SK-N-MC (cell line): ENCODE results near the gene GOLGA7B.

ENCODE experiments used
- EZH2 ChIP-seq: fragments of 200-600 bp; sonication (generic); IDR thresholded peaks from one replicate; pipeline ENCODE4 v1.6.1; 2017; ENCODE audit warnings: antibody characterized with exemption
- FOXP2 ChIP-seq: optimal IDR thresholded peaks from 2 replicates; pipeline ENCODE3; 2011; ENCODE audit warnings: mild to moderate bottlenecking, moderate library complexity; ENCODE audit not compliant: insufficient read depth; ENCODE audit errors: extremely low read length, control extremely low read depth
- POLR2AphosphoS5 ChIP-seq: IDR thresholded peaks from 2 replicates; pipeline ENCODE4 v1.6.1; 2012; ENCODE audit warnings: mild to moderate bottlenecking, low read depth, low read length, borderline replicate concordance

DNA sequence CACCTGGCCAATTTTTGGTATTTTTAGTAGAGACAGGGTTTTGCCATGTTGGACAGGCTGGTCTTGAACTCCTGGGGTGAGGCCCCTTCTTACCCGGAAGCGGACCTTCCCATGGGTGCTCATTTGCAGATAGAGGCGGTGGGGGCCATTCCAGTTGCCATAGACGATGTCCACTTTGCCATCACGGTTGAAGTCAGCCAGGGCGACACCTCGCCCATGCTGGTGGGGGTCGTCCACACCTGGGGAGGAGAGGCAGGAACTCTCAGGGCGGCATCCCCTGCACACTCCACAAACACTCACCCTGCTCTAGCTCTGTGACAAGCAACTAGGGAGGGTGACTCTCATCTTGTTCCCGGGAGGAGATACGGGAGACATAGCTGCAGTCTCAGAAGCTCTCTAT is 54.9 kb downstream of the GOLGA7B start:
- TF ChIP-seq POLR2AphosphoS5 (no peak), EZH2 (no peak), FOXP2 (no peak)
